HepG2 (cell line): ENCODE data around the gene ZSCAN2. TPM values are rescaled to one million over a fixed set of nuclear protein-coding genes. Genes with fewer than 3 reads are reported as not detected.

ENCODE experiments used
- ARNT ChIP-seq: fragments of 450-650 bp; IDR thresholded peaks from 2 replicates; pipeline ENCODE4 v1.6.1; 2017
- GATAD2A ChIP-seq: IDR thresholded peaks from 2 replicates; pipeline ENCODE4 v1.6.1; 2016
- HDAC1 ChIP-seq: sonication (generic); formaldehyde crosslinking; IDR thresholded peaks from 2 replicates; pipeline ENCODE4 v1.5.1; 2020; ENCODE audit warnings: mild to moderate bottlenecking, missing genetic modification reagents
- HMGA1 ChIP-seq: sonication (generic); formaldehyde crosslinking; conservative IDR thresholded peaks from 2 replicates; pipeline ENCODE4 v1.4.0; 2020; ENCODE audit warnings: missing genetic modification reagents
- KDM3A ChIP-seq: IDR thresholded peaks from 2 replicates; pipeline ENCODE4 v1.6.1; 2018; ENCODE audit warnings: low read depth, missing compliant biosample characterization
- KLF12 ChIP-seq: sonication (generic); formaldehyde crosslinking; IDR thresholded peaks from 2 replicates; pipeline ENCODE4 v1.4.0; 2020; ENCODE audit warnings: missing genetic modification reagents, borderline replicate concordance
- MTA1 ChIP-seq: sonication (generic); formaldehyde crosslinking; IDR thresholded peaks from 2 replicates; pipeline ENCODE4 v1.4.0; 2020; ENCODE audit warnings: missing genetic modification reagents, mild to moderate bottlenecking, borderline replicate concordance
- NFKBIZ ChIP-seq: IDR thresholded peaks from 2 replicates; pipeline ENCODE4 v1.6.1; 2018; ENCODE audit warnings: missing genetic modification reagents, missing compliant biosample characterization
- PRDM10 ChIP-seq: sonication (generic); formaldehyde crosslinking; IDR thresholded peaks from 2 replicates; pipeline ENCODE4 v1.4.0; 2020; ENCODE audit warnings: low read depth, missing genetic modification reagents
- ZNF232 ChIP-seq: sonication (generic); formaldehyde crosslinking; IDR thresholded peaks from 2 replicates; pipeline ENCODE4 v1.4.0; 2020; ENCODE audit warnings: missing genetic modification reagents, borderline replicate concordance
- ZNF501 ChIP-seq: sonication (generic); formaldehyde crosslinking; IDR thresholded peaks from 2 replicates; pipeline ENCODE4 v1.5.1; 2020; ENCODE audit warnings: mild to moderate bottlenecking, moderate library complexity, missing genetic modification reagents
- polyA plus RNA-seq, 8 experiments: library from polyadenylated mRNA; depleted of rRNA in 3 of 8; stranded (reverse) in 7 of 8; unstranded in 1 of 8; fragments of >200 nt; fragmentation: Illumina TruSeq in 4 of 8; extraction: Trizol in 4 of 8; gene quantifications; 2 replicates each; pipeline versions ENCODE4 v1.2.1 to v1.2.3, GENCODE V29; 2011 to 2016; ENCODE audit warnings: low read depth in 4 of 8, missing spikeins in 1 of 8, mixed read lengths in 1 of 8; ENCODE audit not compliant: insufficient read depth in 1 of 8
- total RNA-seq, 5 experiments: library from RNA; depleted of rRNA; stranded (reverse); fragments of >200 nt; fragmentation: Illumina TruSeq; extraction: Trizol; gene quantifications; 2 replicates each; pipeline ENCODE4 v1.2.3, GENCODE V29; 2016; ENCODE audit warnings: low read depth in 1 of 5
- TF ChIP-seq, protein P1 (sequence below): IDR thresholded peaks from 2 replicates; pipeline ENCODE4 v1.6.1; 2016; ENCODE audit warnings: mild to moderate bottlenecking
- TF ChIP-seq, protein P2 (sequence below): sonication (generic); formaldehyde crosslinking; IDR thresholded peaks from 2 replicates; pipeline ENCODE4 v1.5.0; 2020; ENCODE audit warnings: missing genetic modification reagents, mild to moderate bottlenecking, borderline replicate concordance
- TF ChIP-seq, protein P3 (sequence below): sonication (generic); formaldehyde crosslinking; IDR thresholded peaks from 2 replicates; pipeline ENCODE4 v1.5.0; 2020; ENCODE audit warnings: missing genetic modification reagents
- TF ChIP-seq, protein P4 (sequence below): sonication (generic); formaldehyde crosslinking; IDR thresholded peaks from 2 replicates; pipeline ENCODE4 v1.4.0; 2020; ENCODE audit warnings: mild to moderate bottlenecking, missing genetic modification reagents
- TF ChIP-seq, protein P5 (sequence below): sonication (generic); formaldehyde crosslinking; IDR thresholded peaks from 2 replicates; pipeline ENCODE4 v1.8.1; 2023; ENCODE audit warnings: mild to moderate bottlenecking, inconsistent platforms, moderate library complexity, missing genetic modification reagents, borderline replicate concordance

Gene ZSCAN2
- total and polyA plus RNA-seq, 2 of the 13 experiments (the other 11 are each of a cell fraction or from before 2014, with no cell fraction given), result 11.4 to 21.5 TPM

- TF ChIP-seq HMGA1 (CRISPR knock-in tag) (no peak), NFKBIZ (CRISPR knock-in tag) (peak; percentile 32; the same call in 1 of the 2 replicates), PRDM10 (peak; percentile 95), GATAD2A (peak; percentile 21; the same call in 1 of the 2 replicates), KDM3A (CRISPR knock-in tag) (0 out of 2 replicates have a peak, but pooled peaks have one; percentile 19), ZNF232 (0 out of 2 replicates have a peak, but pooled peaks have one; percentile 70), ZNF501 (CRISPR knock-in tag) (peak; percentile 91), HDAC1 (CRISPR knock-in tag) (peak; percentile 95), MTA1 (peak; percentile 57; the same call in 1 of the 2 replicates), ARNT (no peak), KLF12 (CRISPR knock-in tag) (peak; percentile 58)
- TF ChIP-seq, protein P1, sequence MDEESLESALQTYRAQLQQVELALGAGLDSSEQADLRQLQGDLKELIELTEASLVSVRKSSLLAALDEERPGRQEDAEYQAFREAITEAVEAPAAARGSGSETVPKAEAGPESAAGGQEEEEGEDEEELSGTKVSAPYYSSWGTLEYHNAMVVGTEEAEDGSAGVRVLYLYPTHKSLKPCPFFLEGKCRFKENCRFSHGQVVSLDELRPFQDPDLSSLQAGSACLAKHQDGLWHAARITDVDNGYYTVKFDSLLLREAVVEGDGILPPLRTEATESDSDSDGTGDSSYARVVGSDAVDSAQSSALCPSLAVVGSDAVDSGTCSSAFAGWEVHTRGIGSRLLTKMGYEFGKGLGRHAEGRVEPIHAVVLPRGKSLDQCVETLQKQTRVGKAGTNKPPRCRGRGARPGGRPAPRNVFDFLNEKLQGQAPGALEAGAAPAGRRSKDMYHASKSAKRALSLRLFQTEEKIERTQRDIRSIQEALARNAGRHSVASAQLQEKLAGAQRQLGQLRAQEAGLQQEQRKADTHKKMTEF (CRISPR knock-in tag), result peak; percentile 77
- TF ChIP-seq, protein P2, sequence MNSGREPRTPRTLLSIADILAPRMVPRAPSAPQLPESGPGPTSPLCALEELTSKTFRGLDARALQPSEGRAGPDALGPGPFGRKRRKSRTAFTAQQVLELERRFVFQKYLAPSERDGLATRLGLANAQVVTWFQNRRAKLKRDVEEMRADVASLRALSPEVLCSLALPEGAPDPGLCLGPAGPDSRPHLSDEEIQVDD, result no peak
- TF ChIP-seq, protein P3, sequence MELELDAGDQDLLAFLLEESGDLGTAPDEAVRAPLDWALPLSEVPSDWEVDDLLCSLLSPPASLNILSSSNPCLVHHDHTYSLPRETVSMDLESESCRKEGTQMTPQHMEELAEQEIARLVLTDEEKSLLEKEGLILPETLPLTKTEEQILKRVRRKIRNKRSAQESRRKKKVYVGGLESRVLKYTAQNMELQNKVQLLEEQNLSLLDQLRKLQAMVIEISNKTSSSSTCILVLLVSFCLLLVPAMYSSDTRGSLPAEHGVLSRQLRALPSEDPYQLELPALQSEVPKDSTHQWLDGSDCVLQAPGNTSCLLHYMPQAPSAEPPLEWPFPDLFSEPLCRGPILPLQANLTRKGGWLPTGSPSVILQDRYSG (CRISPR knock-in tag), result 0 out of 2 replicates have a peak, but pooled peaks have one; percentile 42
- TF ChIP-seq, protein P4, sequence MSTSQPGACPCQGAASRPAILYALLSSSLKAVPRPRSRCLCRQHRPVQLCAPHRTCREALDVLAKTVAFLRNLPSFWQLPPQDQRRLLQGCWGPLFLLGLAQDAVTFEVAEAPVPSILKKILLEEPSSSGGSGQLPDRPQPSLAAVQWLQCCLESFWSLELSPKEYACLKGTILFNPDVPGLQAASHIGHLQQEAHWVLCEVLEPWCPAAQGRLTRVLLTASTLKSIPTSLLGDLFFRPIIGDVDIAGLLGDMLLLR (CRISPR knock-in tag), result peak; percentile 79
- TF ChIP-seq, protein P5, sequence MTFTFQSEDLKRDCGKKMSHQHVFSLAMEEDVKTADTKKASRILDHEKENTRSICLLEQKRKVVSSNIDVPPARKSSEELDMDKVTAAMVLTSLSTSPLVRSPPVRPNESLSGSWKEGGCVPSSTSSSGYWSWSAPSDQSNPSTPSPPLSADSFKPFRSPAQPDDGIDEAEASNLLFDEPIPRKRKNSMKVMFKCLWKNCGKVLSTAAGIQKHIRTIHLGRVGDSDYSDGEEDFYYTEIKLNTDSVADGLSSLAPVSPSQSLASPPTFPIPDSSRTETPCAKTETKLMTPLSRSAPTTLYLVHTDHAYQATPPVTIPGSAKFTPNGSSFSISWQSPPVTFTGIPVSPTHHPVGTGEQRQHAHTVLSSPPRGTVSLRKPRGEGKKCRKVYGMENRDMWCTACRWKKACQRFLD (CRISPR knock-in tag), result peak; percentile 59; the same call in 1 of the 2 replicates
Observed at GRCh38 chr15:84653910-84654688, 53.3 kb downstream of the ZSCAN2 start, which contains the start of gene WDR73 (continued).
